ENCODE data around the gene SEMA5B.

The SEMA5B gene

GRCh38 chr3:122967765-122968164 lies 59.8 kb downstream of the SEMA5B start:
- no peak for DNase-seq

GRCh38 chr3:122967356-122967755 lies 60.2 kb downstream of the SEMA5B start:
- DNase-seq, result no peak

- DNase-seq, result no peak
Measured at GRCh38 chr3:122966045-122966444, 61.5 kb downstream of the SEMA5B start.

- DNase-seq, result no peak
Measured at GRCh38 chr3:122964811-122965210, 62.8 kb downstream of the SEMA5B start.

GRCh38 chr3:122962149-122962548 lies 65.4 kb downstream of the SEMA5B start:
- DNase-seq, result no peak

- no peak for DNase-seq
Measured at GRCh38 chr3:122961146-122961545, 66.4 kb downstream of the SEMA5B start.

GRCh38 chr3:122960652-122961051 lies 66.9 kb downstream of the SEMA5B start:
- DNase-seq, result no peak

GRCh38 chr3:122959339-122959738 lies 68.2 kb downstream of the SEMA5B start:
- DNase-seq, result no peak

GRCh38 chr3:122957707-122958689 lies 69.6 kb downstream of the SEMA5B start:
- no peak for DNase-seq

GRCh38 chr3:122956693-122957455 lies 70.7 kb downstream of the SEMA5B start:
- DNase-seq, result no peak

GRCh38 chr3:122955916-122956692 lies 71.5 kb downstream of the SEMA5B start:
- no peak for DNase-seq

- no peak for DNase-seq
Measured at GRCh38 chr3:122952520-122952919, 75.0 kb downstream of the SEMA5B start.

GRCh38 chr3:122948408-122948807 lies 79.2 kb downstream of the SEMA5B start:
- no peak for DNase-seq

- DNase-seq, result no peak
Measured at GRCh38 chr3:122947738-122948137, 79.8 kb downstream of the SEMA5B start.

- no peak for DNase-seq
Measured at GRCh38 chr3:122947196-122947595, 80.4 kb downstream of the SEMA5B start.

GRCh38 chr3:122946185-122946584 lies 81.4 kb downstream of the SEMA5B start:
- DNase-seq, result no peak

- no peak for DNase-seq
Measured at GRCh38 chr3:122945230-122945629, 82.3 kb downstream of the SEMA5B start.

- DNase-seq, result no peak
Measured at GRCh38 chr3:122944671-122945161, 82.8 kb downstream of the SEMA5B start.

- DNase-seq, result no peak
Measured at GRCh38 chr3:122943828-122944190, 83.8 kb downstream of the SEMA5B start.

- no peak for DNase-seq
Measured at GRCh38 chr3:122942937-122943827, 84.4 kb downstream of the SEMA5B start.

GRCh38 chr3:122942239-122942638 lies 85.3 kb downstream of the SEMA5B start:
- DNase-seq, result no peak

All from NCI-H774 (cell line).